Activated B cell treated with CpG ODN at 0.5 μM for 24 hours (primary cell): Measurements from ENCODE around the gene VAT1L. TPM values are rescaled to one million over a fixed set of nuclear protein-coding genes. Genes with fewer than 3 reads are reported as not detected.
A peak's percentile ranks its signal among the peaks of the same experiment; 100 is the strongest.

Source experiments
- ATAC-seq: fragments of 200-7000 bp; cut with Tn5 transposase; one replicate; pipeline ENCODE4 v1.10.0; 2021; ENCODE audit warnings: low read depth, mild to moderate bottlenecking, moderate library complexity
- CTCF ChIA-PET: fragments of 350-600 bp; sonication (Branson Sonifier 250); formaldehyde crosslinking; loops from one replicate; lab custom pipeline; 2021; ENCODE audit warnings: antibody characterized with exemption; lab: Charles Lee
- POLR2A ChIA-PET: fragments of 350-600 bp; sonication (Branson Sonifier 250); formaldehyde crosslinking; loops from one replicate; lab custom pipeline; 2021; ENCODE audit warnings: antibody characterized with exemption; lab: Charles Lee
- DNase-seq: peaks from one replicate; pipeline ENCODE4 v3.0.0; 2022
- H3K27ac Mint-ChIP-seq: one replicate; pipeline ENCODE4 v1.8.0; 2020; ENCODE audit warnings: mixed read lengths
- H3K27me3 Mint-ChIP-seq: one replicate; pipeline ENCODE4 v1.8.0; 2021; ENCODE audit warnings: mixed read lengths
- H3K36me3 Mint-ChIP-seq: one replicate; pipeline ENCODE4 v1.8.0; 2021; ENCODE audit warnings: low read depth, mixed read lengths
- H3K4me1 Mint-ChIP-seq: one replicate; pipeline ENCODE4 v1.8.0; 2021; ENCODE audit warnings: mixed read lengths
- H3K4me3 Mint-ChIP-seq: one replicate; pipeline ENCODE4 v1.8.0; 2020; ENCODE audit warnings: mild to moderate bottlenecking, mixed read lengths
- H3K9me3 Mint-ChIP-seq: one replicate; pipeline ENCODE4 v1.8.0; 2020; ENCODE audit warnings: mixed read lengths
- intact Hi-C: fragments of 100-400 bp; cut with micrococcal nuclease; formaldehyde crosslinking; loops from one replicate; pipeline ENCODE4 v1.15.1; 2024
- total RNA-seq: library from RNA; stranded (reverse); gene quantifications from 2 replicates; pipeline ENCODE4 v1.2.3, GENCODE V29; 2022
- TF ChIP-seq, protein P1 (sequence below): fragments of 200-600 bp; IDR thresholded peaks from one replicate; pipeline ENCODE4 v1.8.0; 2022; ENCODE audit warnings: antibody characterized with exemption, mild to moderate bottlenecking

Gene VAT1L, protein sequence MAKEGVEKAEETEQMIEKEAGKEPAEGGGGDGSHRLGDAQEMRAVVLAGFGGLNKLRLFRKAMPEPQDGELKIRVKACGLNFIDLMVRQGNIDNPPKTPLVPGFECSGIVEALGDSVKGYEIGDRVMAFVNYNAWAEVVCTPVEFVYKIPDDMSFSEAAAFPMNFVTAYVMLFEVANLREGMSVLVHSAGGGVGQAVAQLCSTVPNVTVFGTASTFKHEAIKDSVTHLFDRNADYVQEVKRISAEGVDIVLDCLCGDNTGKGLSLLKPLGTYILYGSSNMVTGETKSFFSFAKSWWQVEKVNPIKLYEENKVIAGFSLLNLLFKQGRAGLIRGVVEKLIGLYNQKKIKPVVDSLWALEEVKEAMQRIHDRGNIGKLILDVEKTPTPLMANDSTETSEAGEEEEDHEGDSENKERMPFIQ
- not detected in 2 replicates for total RNA-seq

DNA sequence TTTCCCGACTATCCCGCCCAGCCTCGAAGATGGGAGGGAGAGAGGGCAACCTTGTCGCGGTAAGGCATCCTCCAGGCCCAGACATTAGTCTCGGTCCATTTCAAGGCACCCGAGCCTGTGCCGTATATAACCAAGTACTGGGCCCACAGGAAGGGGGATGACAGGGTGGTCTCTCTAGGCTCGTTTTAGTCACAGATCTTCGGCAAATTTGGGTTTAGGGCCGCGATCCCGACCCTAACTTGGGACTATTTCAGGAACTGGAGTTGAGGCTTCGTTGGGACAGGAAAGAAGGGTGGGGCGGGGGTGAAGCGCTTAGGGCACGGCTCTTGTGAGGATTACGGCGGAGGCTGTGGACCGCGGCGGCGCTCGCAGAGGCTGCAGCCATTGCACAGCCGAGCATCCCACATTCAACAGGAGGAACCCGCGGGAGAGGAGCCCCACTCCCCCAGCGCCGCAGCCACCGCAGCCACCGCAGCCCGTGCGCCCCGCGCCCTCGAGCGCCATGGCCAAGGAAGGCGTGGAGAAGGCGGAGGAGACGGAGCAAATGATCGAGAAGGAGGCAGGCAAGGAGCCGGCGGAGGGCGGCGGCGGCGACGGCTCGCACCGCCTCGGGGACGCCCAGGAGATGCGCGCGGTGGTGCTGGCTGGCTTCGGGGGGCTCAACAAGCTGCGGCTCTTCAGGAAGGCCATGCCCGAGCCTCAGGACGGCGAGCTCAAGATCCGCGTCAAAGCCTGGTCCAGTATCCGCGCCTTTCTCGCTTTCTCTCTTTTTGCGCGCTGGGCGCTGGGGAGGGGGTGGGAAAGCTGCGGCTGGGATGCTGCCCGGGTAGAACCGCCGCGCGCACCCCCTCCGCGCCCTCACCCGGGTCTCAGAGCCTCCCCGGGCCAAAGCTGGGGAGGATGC lies at the start of gene VAT1L:
VAT1L (plus strand) TSS at position 384 of the 904 bp plus-strand sequence; CDS start at position 503, 119 bp downstream.
- Mint-ChIP-seq H3K27ac (no peak within 1 kb of the TSS), H3K9me3 (no peaks in the 10 kb centered on the region), H3K27me3 (peaks cover 40% of the 10 kb centered on the region), H3K36me3 (no peaks in the 10 kb centered on the region), H3K4me3 (peak within 1 kb of the TSS; percentile 77), H3K4me1 (peaks cover 14% of the 10 kb centered on the region)
- POLR2A ChIA-PET = no interaction called here
- CTCF ChIA-PET = no interaction called here
- intact Hi-C loops = no loop called here
- peak; percentile 42 for ATAC-seq
- no peak for DNase-seq
- TF ChIP-seq, protein P1, sequence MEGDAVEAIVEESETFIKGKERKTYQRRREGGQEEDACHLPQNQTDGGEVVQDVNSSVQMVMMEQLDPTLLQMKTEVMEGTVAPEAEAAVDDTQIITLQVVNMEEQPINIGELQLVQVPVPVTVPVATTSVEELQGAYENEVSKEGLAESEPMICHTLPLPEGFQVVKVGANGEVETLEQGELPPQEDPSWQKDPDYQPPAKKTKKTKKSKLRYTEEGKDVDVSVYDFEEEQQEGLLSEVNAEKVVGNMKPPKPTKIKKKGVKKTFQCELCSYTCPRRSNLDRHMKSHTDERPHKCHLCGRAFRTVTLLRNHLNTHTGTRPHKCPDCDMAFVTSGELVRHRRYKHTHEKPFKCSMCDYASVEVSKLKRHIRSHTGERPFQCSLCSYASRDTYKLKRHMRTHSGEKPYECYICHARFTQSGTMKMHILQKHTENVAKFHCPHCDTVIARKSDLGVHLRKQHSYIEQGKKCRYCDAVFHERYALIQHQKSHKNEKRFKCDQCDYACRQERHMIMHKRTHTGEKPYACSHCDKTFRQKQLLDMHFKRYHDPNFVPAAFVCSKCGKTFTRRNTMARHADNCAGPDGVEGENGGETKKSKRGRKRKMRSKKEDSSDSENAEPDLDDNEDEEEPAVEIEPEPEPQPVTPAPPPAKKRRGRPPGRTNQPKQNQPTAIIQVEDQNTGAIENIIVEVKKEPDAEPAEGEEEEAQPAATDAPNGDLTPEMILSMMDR = no peak

DNA sequence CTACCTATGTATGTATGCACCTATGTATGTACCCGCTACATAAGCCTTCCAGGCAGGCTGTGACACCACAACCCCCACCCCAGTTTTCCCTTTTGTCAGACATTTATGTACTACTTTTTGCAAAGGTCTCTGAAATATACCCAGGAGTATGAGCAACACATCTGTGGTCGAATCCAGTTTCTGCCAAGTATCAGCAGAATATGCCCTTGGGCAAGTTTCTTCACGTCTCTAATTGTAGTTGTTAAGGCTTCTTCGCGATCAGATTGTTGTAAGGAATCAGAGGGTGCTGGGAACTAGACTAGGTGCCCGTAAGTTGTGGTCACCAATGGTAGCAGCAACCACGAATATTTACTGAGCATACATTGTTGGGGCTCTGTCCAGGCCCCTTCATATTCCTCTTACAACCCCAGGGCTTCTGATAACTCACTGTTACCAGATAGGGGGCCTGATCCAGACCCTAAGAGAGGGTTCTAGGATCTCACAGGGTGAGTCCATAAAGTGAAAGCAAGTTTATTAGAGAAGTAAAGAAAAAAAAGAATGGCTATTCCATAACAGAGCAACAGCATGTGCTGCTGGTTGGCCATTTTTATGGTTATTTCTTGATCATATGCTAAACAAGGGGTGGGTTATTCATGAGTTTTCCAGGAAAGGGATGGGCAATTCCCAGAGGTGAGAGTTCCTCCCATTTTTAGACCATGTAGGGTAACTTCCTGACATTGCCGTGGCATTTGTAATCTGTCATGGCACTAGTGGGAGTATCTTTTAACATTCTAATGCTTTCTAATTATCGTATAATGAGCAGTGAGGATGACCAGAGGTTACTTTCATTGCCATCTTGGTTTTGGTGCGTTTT lies 49.4 kb upstream of the VAT1L start:
- TF ChIP-seq, protein P1 = no peak
- ATAC-seq = no peak
- peaks cover 26% of the 10 kb centered on the region for H3K4me1 Mint-ChIP-seq
- CTCF ChIA-PET = no interaction called here
- no peak overlapping the region for H3K27ac Mint-ChIP-seq
- no peaks in the 10 kb centered on the region for H3K36me3 Mint-ChIP-seq
- peaks cover 3% of the 10 kb centered on the region for H3K9me3 Mint-ChIP-seq
- intact Hi-C loops = no loop called here
- no peak for DNase-seq
- no peak overlapping the region for H3K4me3 Mint-ChIP-seq
- POLR2A ChIA-PET = no interaction called here
- no peaks in the 10 kb centered on the region for H3K27me3 Mint-ChIP-seq

GRCh38 chr16:77739559-77739892 lies 48.8 kb upstream of the VAT1L start:
- ChIA-PET CTCF (no interaction called here), POLR2A (no interaction called here)
- peaks cover 26% of the 10 kb centered on the region for H3K4me1 Mint-ChIP-seq
- H3K27me3 Mint-ChIP-seq = no peaks in the 10 kb centered on the region
- TF ChIP-seq, protein P1 = no peak
- H3K4me3 Mint-ChIP-seq = no peak overlapping the region
- DNase-seq (no peak), ATAC-seq (no peak)
- H3K27ac Mint-ChIP-seq = no peak overlapping the region
- intact Hi-C loops = no loop called here
- H3K9me3 Mint-ChIP-seq = peaks cover 1% of the 10 kb centered on the region
- H3K36me3 Mint-ChIP-seq = no peaks in the 10 kb centered on the region

DNA sequence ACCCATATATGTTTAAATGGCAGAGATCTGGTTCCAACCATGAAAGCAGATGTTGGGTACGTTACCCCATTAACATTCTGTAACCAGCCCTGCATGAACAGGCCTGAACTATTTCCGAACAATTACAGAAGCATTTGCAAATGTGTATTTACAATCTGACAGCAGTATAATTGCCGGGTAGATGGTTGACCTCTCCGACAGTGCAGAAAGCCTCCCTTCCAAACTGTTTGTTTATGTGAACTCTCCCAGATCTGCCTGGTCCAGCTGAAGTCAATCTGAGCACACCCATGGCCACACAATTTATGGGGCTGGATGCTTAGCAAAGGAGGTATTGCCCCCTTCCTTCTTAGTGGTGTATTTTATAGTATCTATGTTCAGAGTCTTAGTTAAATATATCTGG lies 44.2 kb upstream of the VAT1L start:
- intact Hi-C loops = no loop called here
- no peak for DNase-seq
- POLR2A ChIA-PET = no interaction called here
- Mint-ChIP-seq H3K27ac (no peak overlapping the region), H3K4me1 (peaks cover 7% of the 10 kb centered on the region), H3K4me3 (no peak overlapping the region), H3K27me3 (peaks cover 5% of the 10 kb centered on the region), H3K36me3 (no peaks in the 10 kb centered on the region), H3K9me3 (no peaks in the 10 kb centered on the region)
- TF ChIP-seq, protein P1 = no peak
- CTCF ChIA-PET = no interaction called here
- ATAC-seq = no peak
